Thoracic aorta endothelial cell (primary cell): ENCODE measurements around the gene RAB4B. TPM values are rescaled to one million over a fixed set of nuclear protein-coding genes. Genes with fewer than 3 reads are reported as not detected.

Source experiments
- total RNA-seq: library from RNA; depleted of rRNA; stranded (reverse); fragments of >200 nt; gene quantifications from 2 replicates; pipeline ENCODE4 v1.2.3, GENCODE V29; 2012

The RAB4B gene
- 10.0 and 13.3 TPM in 2 replicates for total RNA-seq

GRCh38 chr19:40777937-40778705 is at the start of gene RAB4B:
Gene RAB4B, plus strand, starts transcription at chr19:40778247. Its CDS starts 129 bp downstream, at chr19:40778376.

GRCh38 chr19:40750058-40750873 is 27.8 kb upstream of the RAB4B start, which contains the start of gene ACTMAP:
Gene ACTMAP, minus strand, starts transcription at chr19:40750477. Its CDS starts 674 bp downstream, at chr19:40749803.

GRCh38 chr19:40750874-40751537 is 27.0 kb upstream of the RAB4B start, which contains the start of gene SNRPA:
Gene SNRPA, plus strand, starts transcription at chr19:40751203. Its CDS starts 206 bp downstream, at chr19:40751409.

GRCh38 chr19:40774916-40775631 is 3.0 kb upstream of the RAB4B start, which contains the start of gene MIA:
Gene MIA, plus strand, starts transcription at chr19:40775521. Its CDS starts 22 bp downstream, at chr19:40775543.

GRCh38 chr19:40798683-40799557 is 20.9 kb downstream of the RAB4B start, which contains the start of gene EGLN2:
Gene EGLN2, plus strand, starts transcription at chr19:40799191. Its CDS starts 1,382 bp downstream, at chr19:40800573.

Other genes with a start within 250 kb of the RAB4B start
- gene SHKBP1, start 201.4 kb upstream of the RAB4B start, total RNA-seq, result 20.7 and 31.9 TPM in 2 replicates
- gene LTBP4, start 176.9 kb upstream of the RAB4B start, total RNA-seq, result 11.6 and 13.3 TPM in 2 replicates
- gene NUMBL, start 87.6 kb upstream of the RAB4B start, total RNA-seq, result 28.9 and 32.9 TPM in 2 replicates
- gene COQ8B, start 61.4 kb upstream of the RAB4B start, total RNA-seq, result 19.0 and 21.5 TPM in 2 replicates
- gene ITPKC, start 61.1 kb upstream of the RAB4B start, total RNA-seq, result 15.2 and 19.9 TPM in 2 replicates
- gene ACTMAP, start 27.8 kb upstream of the RAB4B start, total RNA-seq, result 1.3 and 1.9 TPM in 2 replicates
- gene SNRPA, start 27.0 kb upstream of the RAB4B start, total RNA-seq, result 42.2 and 59.0 TPM in 2 replicates
- not detected in 2 replicates for gene MIA, start 2.7 kb upstream of the RAB4B start, total RNA-seq
- gene EGLN2, start 20.9 kb downstream of the RAB4B start, total RNA-seq, result 63.2 and 74.7 TPM in 2 replicates
- gene CYP2A6, start 72.2 kb downstream of the RAB4B start, total RNA-seq, result not detected in 2 replicates
- gene CYP2A7, start 104.0 kb downstream of the RAB4B start, total RNA-seq, result not detected in 2 replicates
- not detected in 2 replicates for gene CYP2B6, start 213.0 kb downstream of the RAB4B start, total RNA-seq